Neutrophil (primary cell): Measurements from ENCODE around the gene TRIM69.
"Not testable (repeated sequence)": the region's sequence is repeated elsewhere in the genome, so short reads cannot be mapped to it uniquely, and the experiment has no call there.

ENCODE experiments used
- H3K27ac ChIP-seq: fragments of 200-600 bp; sonication (generic); 2 replicates; pipeline ENCODE4 v1.5.1; 2016; ENCODE audit warnings: mild to moderate bottlenecking, moderate library complexity
- H3K27me3 ChIP-seq: fragments of 200-600 bp; sonication (generic); 2 replicates; pipeline ENCODE4 v1.6.0; 2016; ENCODE audit warnings: mild to moderate bottlenecking
- H3K36me3 ChIP-seq: fragments of 200-600 bp; sonication (generic); 2 replicates; pipeline ENCODE4 v1.5.1; 2017
- H3K4me1 ChIP-seq, 2 experiments: fragments of 200-600 bp in 1 of 2; sonication (generic) in 1 of 2; 1 replicate in 1 of 2; 2 replicates in 1 of 2; pipeline versions ENCODE4 v1.5.1 to v1.6.1; 2013 to 2016; ENCODE audit warnings: low read depth in 1 of 2, low read length in 1 of 2, mild to moderate bottlenecking in 1 of 2, moderate library complexity in 1 of 2; ENCODE audit not compliant: control insufficient read depth in 1 of 2, insufficient read depth in 1 of 2
- H3K4me3 ChIP-seq, 2 experiments: fragments of 200-600 bp in 1 of 2; sonication (generic) in 1 of 2; 1 replicate in 1 of 2; 2 replicates in 1 of 2; pipeline ENCODE4 v1.5.1; 2013 to 2016; ENCODE audit warnings: low read depth in 1 of 2, low read length in 1 of 2, mild to moderate bottlenecking in 1 of 2, moderate library complexity in 1 of 2
- H3K9me3 ChIP-seq: fragments of 200-600 bp; sonication (generic); 2 replicates; pipeline ENCODE4 v1.5.1; 2016
- TF ChIP-seq, protein P1 (sequence below): fragments of 200-600 bp; sonication (generic); IDR thresholded peaks from 2 replicates; pipeline ENCODE4 v1.5.1; 2016; ENCODE audit warnings: antibody characterized with exemption

TRIM69 gene

DNA sequence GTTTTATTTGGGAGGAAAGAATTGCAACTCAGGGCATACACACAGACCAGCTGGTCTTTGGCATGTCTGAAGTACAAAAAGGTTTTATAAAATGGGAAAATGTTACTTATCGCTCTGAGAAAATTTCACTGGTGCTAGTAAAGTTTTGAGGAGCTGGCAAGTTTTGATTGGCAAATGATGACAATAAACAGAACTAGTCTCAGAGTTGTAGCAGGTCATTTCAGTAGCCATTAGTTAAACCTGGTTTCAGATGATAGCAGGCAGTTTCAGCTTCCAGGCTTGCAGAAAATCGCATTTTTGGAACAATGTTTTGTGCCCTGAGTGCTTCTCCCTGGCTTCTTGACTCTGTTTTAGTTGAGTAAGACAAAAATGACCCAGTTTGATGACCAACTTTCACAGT is 14.3 kb upstream of the TRIM69 start:
- Histone ChIP-seq H3K27ac (peak overlapping the region; percentile 96), H3K4me3 (no peak overlapping the region), H3K9me3 (peaks cover 2% of the 10 kb centered on the region), H3K4me1 (peaks cover 66 to 90% of the 10 kb centered on the region in 2 experiments), H3K27me3 (no peaks in the 10 kb centered on the region), H3K36me3 (peaks cover 40% of the 10 kb centered on the region)
- TF ChIP-seq, protein P1, sequence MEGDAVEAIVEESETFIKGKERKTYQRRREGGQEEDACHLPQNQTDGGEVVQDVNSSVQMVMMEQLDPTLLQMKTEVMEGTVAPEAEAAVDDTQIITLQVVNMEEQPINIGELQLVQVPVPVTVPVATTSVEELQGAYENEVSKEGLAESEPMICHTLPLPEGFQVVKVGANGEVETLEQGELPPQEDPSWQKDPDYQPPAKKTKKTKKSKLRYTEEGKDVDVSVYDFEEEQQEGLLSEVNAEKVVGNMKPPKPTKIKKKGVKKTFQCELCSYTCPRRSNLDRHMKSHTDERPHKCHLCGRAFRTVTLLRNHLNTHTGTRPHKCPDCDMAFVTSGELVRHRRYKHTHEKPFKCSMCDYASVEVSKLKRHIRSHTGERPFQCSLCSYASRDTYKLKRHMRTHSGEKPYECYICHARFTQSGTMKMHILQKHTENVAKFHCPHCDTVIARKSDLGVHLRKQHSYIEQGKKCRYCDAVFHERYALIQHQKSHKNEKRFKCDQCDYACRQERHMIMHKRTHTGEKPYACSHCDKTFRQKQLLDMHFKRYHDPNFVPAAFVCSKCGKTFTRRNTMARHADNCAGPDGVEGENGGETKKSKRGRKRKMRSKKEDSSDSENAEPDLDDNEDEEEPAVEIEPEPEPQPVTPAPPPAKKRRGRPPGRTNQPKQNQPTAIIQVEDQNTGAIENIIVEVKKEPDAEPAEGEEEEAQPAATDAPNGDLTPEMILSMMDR = no peak

DNA sequence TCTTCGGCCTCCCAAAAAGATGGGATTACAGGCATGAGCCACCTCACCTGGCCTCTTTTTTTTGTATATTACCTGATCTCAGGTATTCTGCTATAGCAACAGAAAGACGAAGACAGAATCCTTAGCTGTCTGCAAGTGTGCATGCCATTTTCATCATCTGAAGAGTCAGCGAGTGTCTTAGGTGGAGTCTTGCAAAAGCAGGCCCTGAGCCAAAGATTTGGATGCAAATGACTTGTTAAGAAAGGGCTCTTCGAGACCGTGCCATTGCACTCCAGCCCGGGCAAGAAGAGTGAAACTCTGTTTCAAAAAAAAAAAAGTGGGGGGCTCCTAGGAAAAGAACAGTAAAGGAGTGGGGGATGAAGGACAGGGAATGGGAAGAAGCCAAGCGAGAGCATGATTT is 10.2 kb upstream of the TRIM69 start:
- peak overlapping the region; percentile 96 for H3K27ac ChIP-seq
- H3K4me1 ChIP-seq = peaks cover 84 to 89% of the 10 kb centered on the region in 2 experiments
- no peaks in the 10 kb centered on the region for H3K36me3 ChIP-seq
- H3K4me3 ChIP-seq = peak overlapping the region; percentile 89 to 91
- TF ChIP-seq, protein P1 = no peak
- no peaks in the 10 kb centered on the region for H3K27me3 ChIP-seq
- H3K9me3 ChIP-seq = no peaks in the 10 kb centered on the region

DNA sequence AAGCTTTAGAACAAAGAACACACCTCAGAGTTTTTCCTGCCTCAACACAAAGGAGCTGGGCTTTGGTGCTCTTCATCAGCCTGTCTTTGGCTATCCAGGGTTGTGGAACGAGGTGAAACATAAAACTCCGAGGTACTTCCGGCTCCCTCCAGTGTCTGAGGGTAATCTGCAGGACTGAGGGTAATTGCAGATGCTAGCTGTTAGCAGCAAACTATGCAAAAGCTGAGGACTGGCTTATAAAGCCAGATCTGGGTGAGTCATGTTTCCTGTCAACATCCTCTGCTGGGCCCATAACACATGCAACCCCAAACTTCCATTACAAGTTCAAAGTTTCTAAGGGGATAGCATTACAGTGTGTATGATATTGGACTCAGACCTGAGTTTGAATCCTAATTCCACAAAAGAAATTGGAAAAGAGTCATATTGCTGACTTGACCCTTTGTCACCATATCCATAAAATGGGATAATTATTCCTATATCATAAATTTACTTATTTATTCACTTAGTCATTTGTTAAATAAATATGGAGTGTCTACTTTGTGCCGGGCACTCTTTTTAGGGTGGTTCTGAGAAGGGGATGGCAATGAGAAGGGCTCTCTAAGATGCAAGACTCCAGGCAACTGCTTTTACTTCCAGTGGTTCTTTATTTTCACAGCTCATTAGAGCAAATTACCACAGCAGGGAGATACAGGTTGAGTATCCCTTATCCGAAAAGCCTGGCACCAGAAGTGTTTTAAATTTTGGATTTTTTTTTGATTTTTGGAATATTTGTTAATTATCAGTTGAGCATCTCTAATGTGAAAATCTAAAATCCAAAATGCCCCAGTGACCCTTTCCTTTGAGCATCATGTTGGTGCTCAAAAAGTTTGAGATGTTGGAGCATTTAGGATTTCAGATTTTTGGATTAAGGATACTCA is 9.5 kb upstream of the TRIM69 start:
- Histone ChIP-seq H3K27me3 (no peaks in the 10 kb centered on the region), H3K4me1 (peaks cover 77 to 87% of the 10 kb centered on the region in 2 experiments), H3K27ac (peak overlapping the region; percentile 96), H3K36me3 (peaks cover 6% of the 10 kb centered on the region), H3K4me3 (peak overlapping the region; percentile 89 to 91), H3K9me3 (no peaks in the 10 kb centered on the region)
- TF ChIP-seq, protein P1 = peak; percentile 31

DNA sequence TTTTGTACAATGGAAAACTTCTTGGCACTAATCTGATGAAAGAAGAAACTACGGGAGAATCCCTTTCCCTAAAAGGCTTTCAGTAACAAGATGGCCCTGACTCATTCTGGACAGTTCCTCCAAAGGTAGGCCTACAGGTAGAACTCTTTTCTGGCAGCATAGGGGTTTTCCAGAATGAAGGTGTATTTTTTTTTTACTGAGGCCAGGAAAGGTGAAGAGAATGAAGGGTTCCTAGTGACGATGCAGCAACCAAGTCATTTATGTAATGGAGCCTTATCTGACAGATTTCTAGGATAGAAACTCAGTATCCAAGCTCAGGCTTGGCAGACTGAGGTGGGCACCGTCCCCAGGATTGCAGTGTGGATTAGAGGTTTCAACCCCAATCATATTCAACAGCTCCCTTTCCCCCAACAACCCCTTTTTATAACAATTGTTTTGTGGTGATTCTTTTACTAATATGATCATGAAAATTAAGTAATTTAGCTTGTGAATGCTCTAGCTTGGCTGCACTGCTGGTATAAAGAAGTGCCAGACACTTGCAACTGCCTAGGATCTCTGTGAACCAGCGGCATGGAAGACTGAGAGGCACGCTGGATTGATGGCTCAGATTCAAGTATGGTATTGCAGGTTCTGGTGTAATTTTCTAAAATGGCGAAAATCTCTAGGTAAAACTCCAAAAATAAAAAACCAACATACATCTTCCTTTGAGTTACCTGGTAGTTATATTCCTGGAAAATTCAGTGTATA is 8.7 kb upstream of the TRIM69 start:
- peak overlapping the region; percentile 89 to 91 for H3K4me3 ChIP-seq
- peaks cover 10% of the 10 kb centered on the region for H3K36me3 ChIP-seq

DNA sequence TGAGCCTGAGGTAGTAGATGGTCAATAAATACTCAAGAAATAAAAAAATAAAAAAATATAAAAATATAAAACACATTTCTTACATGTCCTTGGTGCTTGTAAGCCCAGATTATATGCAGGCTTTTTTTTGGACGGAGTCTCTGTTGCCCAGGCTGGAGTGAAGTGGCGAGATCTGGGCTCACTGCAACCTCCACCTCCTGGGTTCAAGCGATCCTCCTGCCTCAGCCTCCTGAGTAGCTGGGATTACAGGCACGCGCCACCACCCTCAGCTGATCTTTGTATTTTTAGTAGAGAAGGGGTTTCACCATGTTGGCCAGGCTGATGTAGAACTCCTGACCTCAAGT is 8.1 kb upstream of the TRIM69 start:
- Histone ChIP-seq H3K27ac (peak overlapping the region; percentile 96), H3K4me3 (peak overlapping the region; percentile 89 to 91), H3K4me1 (peaks cover 63 to 74% of the 10 kb centered on the region in 2 experiments), H3K36me3 (peaks cover 10% of the 10 kb centered on the region)
- H3K9me3 ChIP-seq, H3K27me3 ChIP-seq: not testable (repeated sequence)

More for the DNA sequence above, 8.7 kb upstream of the TRIM69 start:
- peaks cover 69 to 79% of the 10 kb centered on the region in 2 experiments for H3K4me1 ChIP-seq
- H3K27me3 ChIP-seq = no peaks in the 10 kb centered on the region
- TF ChIP-seq, protein P1 = no peak
- H3K9me3 ChIP-seq = no peaks in the 10 kb centered on the region
- peak overlapping the region; percentile 96 for H3K27ac ChIP-seq
